A549 (cell line): Measurements from ENCODE around the gene HRCT1. TPM values are rescaled to one million over a fixed set of nuclear protein-coding genes. Genes with fewer than 3 reads are reported as not detected.

Source experiments
- ATAC-seq, 2 experiments: fragments of 200-7000 bp in 1 of 2; fragments of >200 bp in 1 of 2; cut with Nextera tagmentation in 1 of 2; cut with Tn5 transposase in 1 of 2; 3 replicates each; pipeline versions ENCODE4 v1.8.0 to v1.9.1; 2018 to 2020; ENCODE audit warnings: mild to moderate bottlenecking in 1 of 2, moderate library complexity in 1 of 2
- CTCF ChIA-PET: fragments of 300-600 bp; sonication (Branson Sonifier 250); formaldehyde crosslinking; extraction: SDS; loops from one replicate; lab custom pipeline; 2021; ENCODE audit warnings: antibody characterized with exemption, inconsistent platforms; lab: Yijun Ruan, JAX
- POLR2A ChIA-PET: fragments of 350-600 bp; formaldehyde crosslinking; extraction: SDS; loops from one replicate; lab custom pipeline; 2021; ENCODE audit warnings: antibody characterized with exemption, inconsistent platforms; lab: Yijun Ruan, JAX
- DNase-seq, 2 experiments: peaks; one replicate each; pipeline versions ENCODE4 v3.0.0 to v3.0.0-alpha.2; 2011 to 2016; ENCODE audit warnings: low read depth in 1 of 2, low spot score in 1 of 2
- FAIRE-seq: peaks from 2 replicates; lab custom pipeline; 2011; peaks lifted over from hg19 to GRCh38; lab: Jason Lieb, UNC
- H3K27ac ChIP-seq, 2 experiments: fragments of >200 bp; sonication (Bioruptor Twin); formaldehyde crosslinking; 3 replicates each; pipeline ENCODE4 v1.5.1; 2016 to 2017
- H3K4me1 ChIP-seq: fragments of >200 bp; sonication (Bioruptor Twin); formaldehyde crosslinking; 3 replicates; pipeline ENCODE4 v1.6.1; 2016
- H3K4me2 ChIP-seq: fragments of >200 bp; sonication (Bioruptor Twin); formaldehyde crosslinking; 3 replicates; pipeline ENCODE4 v1.6.1; 2016
- H3K4me3 ChIP-seq: fragments of >200 bp; sonication (Bioruptor Twin); formaldehyde crosslinking; 3 replicates; pipeline ENCODE4 v1.5.1; 2016
- H3K9me3 ChIP-seq: fragments of >200 bp; sonication (Bioruptor Twin); formaldehyde crosslinking; 3 replicates; pipeline ENCODE4 v1.6.1; 2016
- BHLHE40 ChIP-seq: IDR thresholded peaks from 2 replicates; pipeline ENCODE4 v1.6.1; 2012; ENCODE audit warnings: low read depth, low read length, inconsistent platforms
- CBX8 ChIP-seq: fragments of 200-600 bp; sonication (generic); IDR thresholded peaks from 2 replicates; pipeline ENCODE4 v1.6.1; 2016
- CHD2 ChIP-seq: fragments of 150-350 bp; IDR thresholded peaks from 2 replicates; pipeline ENCODE4 v1.6.1; 2014; ENCODE audit warnings: low read length; ENCODE audit not compliant: partially characterized antibody
- ELK1 ChIP-seq: fragments of 150-350 bp; IDR thresholded peaks from 2 replicates; pipeline ENCODE4 v1.6.1; 2014; ENCODE audit warnings: low read depth, mild to moderate bottlenecking, low read length
- FOSB ChIP-seq: fragments of 250-450 bp; sonication (Bioruptor Pico); IDR thresholded peaks from 2 replicates; pipeline ENCODE4 v1.5.0; 2020; ENCODE audit warnings: mild to moderate bottlenecking, moderate library complexity
- FOXS1 ChIP-seq: fragments of 250-450 bp; sonication (Bioruptor Pico); IDR thresholded peaks from 2 replicates; pipeline ENCODE4 v1.5.0; 2020; ENCODE audit warnings: mild to moderate bottlenecking, moderate library complexity
- HDAC2 ChIP-seq: fragments of 200-600 bp; sonication (generic); IDR thresholded peaks from 2 replicates; pipeline ENCODE4 v1.6.1; 2016
- HEYL ChIP-seq: fragments of 250-450 bp; sonication (Bioruptor Pico); IDR thresholded peaks from 2 replicates; pipeline ENCODE4 v1.8.0; 2021; ENCODE audit warnings: mild to moderate bottlenecking, moderate library complexity
- KDM1A ChIP-seq: fragments of 200-600 bp; sonication (generic); IDR thresholded peaks from 2 replicates; pipeline ENCODE4 v1.6.1; 2016; ENCODE audit warnings: low read depth, mild to moderate bottlenecking
- KDM5A ChIP-seq: fragments of 200-600 bp; sonication (generic); IDR thresholded peaks from 2 replicates; pipeline ENCODE4 v1.6.1; 2016; ENCODE audit warnings: antibody characterized with exemption, mild to moderate bottlenecking
- NR3C1 ChIP-seq: fragments of >200 bp; sonication (Bioruptor Twin); formaldehyde crosslinking; IDR thresholded peaks from 3 replicates; pipeline ENCODE4 v1.6.1; 2017
- POLR2AphosphoS2 ChIP-seq: conservative IDR thresholded peaks from 2 replicates; pipeline ENCODE4 v1.6.1; 2012; ENCODE audit warnings: low read length, improper control_type of control experiment, inconsistent platforms
- RAD21 ChIP-seq, 2 experiments: fragments of >200 bp in 1 of 2; sonication (Bioruptor Twin) in 1 of 2; formaldehyde crosslinking in 1 of 2; IDR thresholded peaks in 1 of 2; conservative IDR thresholded peaks in 1 of 2; 2 replicates in 1 of 2; 3 replicates in 1 of 2; pipeline ENCODE4 v1.6.1; 2012 to 2018; ENCODE audit warnings: inconsistent platforms in 1 of 2
- RFX5 ChIP-seq: fragments of 450-650 bp; IDR thresholded peaks from 2 replicates; pipeline ENCODE4 v1.7.1; 2014; ENCODE audit warnings: antibody characterized with exemption, mild to moderate bottlenecking, moderate library complexity
- SMC3 ChIP-seq: fragments of >200 bp; sonication (Bioruptor Twin); formaldehyde crosslinking; IDR thresholded peaks from 3 replicates; pipeline ENCODE4 v1.6.1; 2018; ENCODE audit warnings: inconsistent platforms
- ZFP36 ChIP-seq: fragments of 450-650 bp; IDR thresholded peaks from 2 replicates; pipeline ENCODE4 v1.6.1; 2014; ENCODE audit warnings: borderline replicate concordance; ENCODE audit not compliant: partially characterized antibody
- ZNF302 ChIP-seq: fragments of 250-450 bp; sonication (Bioruptor Pico); IDR thresholded peaks from 2 replicates; pipeline ENCODE4 v1.9.0; 2021; ENCODE audit warnings: inconsistent platforms, mild to moderate bottlenecking, moderate library complexity
- WGBS: methylation state at CpG from one replicate; pipeline ENCODE4 v1.1.6; 2017; ENCODE audit errors: missing lambda C conversion rate; 5-methylcytosine and 5-hydroxymethylcytosine counted together
- polyA plus RNA-seq, 4 experiments: library from polyadenylated mRNA; depleted of rRNA in 3 of 4; stranded (reverse); fragments of >200 nt; fragmentation: RNase III in 1 of 4; extraction: RNeasy Plus Mini Kit Qiagen cat#74134 plus additional on column Dnase treatment in 1 of 4; gene quantifications; 2 replicates in 3 of 4; 3 replicates in 1 of 4; pipeline ENCODE4 v1.2.3, GENCODE V29; 2011 to 2017
- TF ChIP-seq, protein P1 (sequence below): fragments of 250-450 bp; sonication (Bioruptor Pico); IDR thresholded peaks from 2 replicates; pipeline ENCODE4 v1.5.0; 2020; ENCODE audit warnings: low read depth, mild to moderate bottlenecking, moderate library complexity
- TF ChIP-seq, protein P2 (sequence below): fragments of >200 bp; sonication (Bioruptor Twin); formaldehyde crosslinking; IDR thresholded peaks from 3 replicates; pipeline ENCODE4 v1.5.1; 2016
- TF ChIP-seq, protein P3 (sequence below): fragments of 250-450 bp; sonication (Bioruptor Pico); IDR thresholded peaks from 2 replicates; pipeline ENCODE4 v1.5.0; 2021; ENCODE audit warnings: mild to moderate bottlenecking, moderate library complexity, borderline replicate concordance
- TF ChIP-seq, protein P4 (sequence below): fragments of >200 bp; sonication (Bioruptor Twin); formaldehyde crosslinking; IDR thresholded peaks from 3 replicates; pipeline ENCODE4 v1.6.1; 2016

HRCT1 gene
- polyA plus RNA-seq, 2 of the 4 experiments (the other 2 are of a cell fraction), result 0.21 to 0.22 TPM

- POLR2A ChIA-PET, result interaction anchor here (0.8 kb wide), 1 partner anchor 47 kb away, joined by 3 read pairs; no protein-coding TSS in a partner anchor
- H3K4me2 ChIP-seq, result no peak overlapping the region
- H3K4me3 ChIP-seq, result no peak overlapping the region
- 43% methylated on average over 2 of the region's 2 CpGs for WGBS
- no peak overlapping the region for H3K27ac ChIP-seq
- H3K4me1 ChIP-seq, result peaks cover 4% of the 10 kb centered on the region; the same call in 1 of the 3 replicates
- no peak for ATAC-seq
- no peaks in the 10 kb centered on the region for H3K9me3 ChIP-seq
- no peak for DNase-seq
- TF ChIP-seq SMC3, result no peak
- no peak for TF ChIP-seq NR3C1
- TF ChIP-seq, all 56 proteins: peak for 0
- no peak for FAIRE-seq
- CTCF ChIA-PET, result interaction anchor here (0.6 to 5.9 kb wide), 9 partner anchors 9 to 125 kb away, joined by 3 to 39 read pairs (median 5); no protein-coding TSS in a partner anchor
These were observed 7.0 kb upstream of the HRCT1 start for GRCh38 chr9:35899021-35899420.

- DNase-seq (peak; percentile 74 to 79), ATAC-seq (peak in 1 of 2 experiments; percentile 17; a peak in 1 of 6 replicates), FAIRE-seq (peak; percentile 92)
- CTCF ChIA-PET, result interaction anchor here (0.5 to 13.7 kb wide), 41 partner anchors 9 to 695 kb away, joined by 3 to 243 read pairs (median 4); partner anchors contain the start of genes HINT2 and SPAG8
- Histone ChIP-seq H3K4me2 (no peak overlapping the region), H3K9me3 (no peaks in the 10 kb centered on the region), H3K4me1 (peaks cover 38% of the 10 kb centered on the region), H3K4me3 (no peak overlapping the region), H3K27ac (peak overlapping the region in 1 of 2 experiments; percentile 25; a peak in 2 of 6 replicates)
- POLR2A ChIA-PET, result interaction anchor here (0.5 to 1.8 kb wide), 4 partner anchors 43 to 1737 kb away, joined by 3 to 9 read pairs (median 4); partner anchors contain the start of gene CLTA
- WGBS, result 31% methylated on average over 3 of the region's 3 CpGs
- no peak for TF ChIP-seq ZNF302 (CRISPR knock-in tag)
- TF ChIP-seq ZFP36, result no peak
- TF ChIP-seq HEYL (CRISPR knock-in tag), result no peak
- TF ChIP-seq, protein P1, sequence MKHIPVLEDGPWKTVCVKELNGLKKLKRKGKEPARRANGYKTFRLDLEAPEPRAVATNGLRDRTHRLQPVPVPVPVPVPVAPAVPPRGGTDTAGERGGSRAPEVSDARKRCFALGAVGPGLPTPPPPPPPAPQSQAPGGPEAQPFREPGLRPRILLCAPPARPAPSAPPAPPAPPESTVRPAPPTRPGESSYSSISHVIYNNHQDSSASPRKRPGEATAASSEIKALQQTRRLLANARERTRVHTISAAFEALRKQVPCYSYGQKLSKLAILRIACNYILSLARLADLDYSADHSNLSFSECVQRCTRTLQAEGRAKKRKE (CRISPR knock-in tag), result no peak
- no peak for TF ChIP-seq FOSB (CRISPR knock-in tag)
- TF ChIP-seq RAD21 (conservative IDR thresholded peaks at IDR 0.05 in 1 of 2, IDR thresholded peaks at IDR 0.05 in 1 of 2), result peak; percentile 85 to 86
- TF ChIP-seq, protein P2, sequence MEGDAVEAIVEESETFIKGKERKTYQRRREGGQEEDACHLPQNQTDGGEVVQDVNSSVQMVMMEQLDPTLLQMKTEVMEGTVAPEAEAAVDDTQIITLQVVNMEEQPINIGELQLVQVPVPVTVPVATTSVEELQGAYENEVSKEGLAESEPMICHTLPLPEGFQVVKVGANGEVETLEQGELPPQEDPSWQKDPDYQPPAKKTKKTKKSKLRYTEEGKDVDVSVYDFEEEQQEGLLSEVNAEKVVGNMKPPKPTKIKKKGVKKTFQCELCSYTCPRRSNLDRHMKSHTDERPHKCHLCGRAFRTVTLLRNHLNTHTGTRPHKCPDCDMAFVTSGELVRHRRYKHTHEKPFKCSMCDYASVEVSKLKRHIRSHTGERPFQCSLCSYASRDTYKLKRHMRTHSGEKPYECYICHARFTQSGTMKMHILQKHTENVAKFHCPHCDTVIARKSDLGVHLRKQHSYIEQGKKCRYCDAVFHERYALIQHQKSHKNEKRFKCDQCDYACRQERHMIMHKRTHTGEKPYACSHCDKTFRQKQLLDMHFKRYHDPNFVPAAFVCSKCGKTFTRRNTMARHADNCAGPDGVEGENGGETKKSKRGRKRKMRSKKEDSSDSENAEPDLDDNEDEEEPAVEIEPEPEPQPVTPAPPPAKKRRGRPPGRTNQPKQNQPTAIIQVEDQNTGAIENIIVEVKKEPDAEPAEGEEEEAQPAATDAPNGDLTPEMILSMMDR, result peak; percentile 88
- peak; percentile 84 for TF ChIP-seq SMC3
- TF ChIP-seq HDAC2, result no peak
These were observed 3.0 kb upstream of the HRCT1 start for GRCh38 chr9:35903049-35903448.

- POLR2A ChIA-PET, result interaction anchor here (1.7 kb wide), 1 partner anchor 41 kb away, joined by 7 read pairs; no protein-coding TSS in a partner anchor
- 93% methylated on average over 8 of the region's 8 CpGs for WGBS
These were observed 1.7 kb upstream of the HRCT1 start for GRCh38 chr9:35904338-35904737.

More at GRCh38 chr9:35904338-35904737, 1.7 kb upstream of the HRCT1 start:
- Histone ChIP-seq H3K4me2 (no peak overlapping the region), H3K4me1 (peaks cover 50% of the 10 kb centered on the region), H3K9me3 (no peaks in the 10 kb centered on the region)
- CTCF ChIA-PET, result interaction anchor here (1.4 to 13.7 kb wide), 8 partner anchors 13 to 119 kb away, joined by 5 to 243 read pairs (median 12); no protein-coding TSS in a partner anchor
- no peak for FAIRE-seq
- no peak for DNase-seq
- no peak for TF ChIP-seq CHD2
- TF ChIP-seq BHLHE40, result no peak
- TF ChIP-seq, protein P3, sequence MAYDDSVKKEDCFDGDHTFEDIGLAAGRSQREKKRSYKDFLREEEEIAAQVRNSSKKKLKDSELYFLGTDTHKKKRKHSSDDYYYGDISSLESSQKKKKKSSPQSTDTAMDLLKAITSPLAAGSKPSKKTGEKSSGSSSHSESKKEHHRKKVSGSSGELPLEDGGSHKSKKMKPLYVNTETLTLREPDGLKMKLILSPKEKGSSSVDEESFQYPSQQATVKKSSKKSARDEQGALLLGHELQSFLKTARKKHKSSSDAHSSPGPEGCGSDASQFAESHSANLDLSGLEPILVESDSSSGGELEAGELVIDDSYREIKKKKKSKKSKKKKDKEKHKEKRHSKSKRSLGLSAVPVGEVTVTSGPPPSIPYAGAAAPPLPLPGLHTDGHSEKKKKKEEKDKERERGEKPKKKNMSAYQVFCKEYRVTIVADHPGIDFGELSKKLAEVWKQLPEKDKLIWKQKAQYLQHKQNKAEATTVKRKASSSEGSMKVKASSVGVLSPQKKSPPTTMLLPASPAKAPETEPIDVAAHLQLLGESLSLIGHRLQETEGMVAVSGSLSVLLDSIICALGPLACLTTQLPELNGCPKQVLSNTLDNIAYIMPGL (CRISPR knock-in tag), result no peak
- TF ChIP-seq CBX8, result no peak
- TF ChIP-seq, protein P4, sequence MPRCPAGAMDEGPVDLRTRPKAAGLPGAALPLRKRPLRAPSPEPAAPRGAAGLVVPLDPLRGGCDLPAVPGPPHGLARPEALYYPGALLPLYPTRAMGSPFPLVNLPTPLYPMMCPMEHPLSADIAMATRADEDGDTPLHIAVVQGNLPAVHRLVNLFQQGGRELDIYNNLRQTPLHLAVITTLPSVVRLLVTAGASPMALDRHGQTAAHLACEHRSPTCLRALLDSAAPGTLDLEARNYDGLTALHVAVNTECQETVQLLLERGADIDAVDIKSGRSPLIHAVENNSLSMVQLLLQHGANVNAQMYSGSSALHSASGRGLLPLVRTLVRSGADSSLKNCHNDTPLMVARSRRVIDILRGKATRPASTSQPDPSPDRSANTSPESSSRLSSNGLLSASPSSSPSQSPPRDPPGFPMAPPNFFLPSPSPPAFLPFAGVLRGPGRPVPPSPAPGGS, result no peak
- no peak for TF ChIP-seq KDM1A
- no peak for TF ChIP-seq ELK1
- TF ChIP-seq POLR2AphosphoS2, result no peak
- no peak for TF ChIP-seq RFX5
- TF ChIP-seq KDM5A, result no peak
- TF ChIP-seq, protein P2, result no peak
- no peak for TF ChIP-seq ZFP36
- no peak for TF ChIP-seq FOXS1 (CRISPR knock-in tag)
- TF ChIP-seq NR3C1, result no peak
- TF ChIP-seq, all 56 proteins: peak for 0
- H3K27ac ChIP-seq, result peak overlapping the region; percentile 93 to 99; a peak in 4 of 6 replicates
- no peak overlapping the region for H3K4me3 ChIP-seq
- no peak for ATAC-seq
